HG02678 (cell line): ENCODE data around the gene AFAP1L1.
"Not testable (repeated sequence)": the region's sequence is repeated elsewhere in the genome, so short reads cannot be mapped to it uniquely, and the experiment has no call there.

Experiments used
- ATAC-seq: cut with Tn5 transposase; IDR thresholded peaks from one replicate; pipeline ENCODE4 v1.9.1; 2021; ENCODE audit warnings: mild to moderate bottlenecking, moderate library complexity; ENCODE audit not compliant: unreplicated experiment

AFAP1L1 gene

GRCh38 chr5:149260761-149261160, 10.9 kb upstream of the AFAP1L1 start:
- ATAC-seq, result no peak

GRCh38 chr5:149261246-149261645, 10.4 kb upstream of the AFAP1L1 start:
- ATAC-seq, result no peak

- no peak for ATAC-seq
Observed at GRCh38 chr5:149262315-149262714, 9.3 kb upstream of the AFAP1L1 start.

GRCh38 chr5:149264439-149265067, 7.1 kb upstream of the AFAP1L1 start:
- ATAC-seq, result peak; percentile 90

GRCh38 chr5:149265068-149265465, 6.6 kb upstream of the AFAP1L1 start:
- ATAC-seq, result no peak

- no peak for ATAC-seq
Observed at GRCh38 chr5:149265597-149265996, 6.1 kb upstream of the AFAP1L1 start.

GRCh38 chr5:149267241-149267973, 4.3 kb upstream of the AFAP1L1 start:
- ATAC-seq, result no peak

GRCh38 chr5:149268928-149269557, 2.6 kb upstream of the AFAP1L1 start:
- ATAC-seq, result peak; percentile 41

- no peak for ATAC-seq
Observed at GRCh38 chr5:149271195-149271715, 404 bp upstream of the AFAP1L1 start.

- ATAC-seq, result not testable (repeated sequence)
Observed at GRCh38 chr5:149272781-149273180, 1.1 kb downstream of the AFAP1L1 start.

- ATAC-seq, result no peak
Observed at GRCh38 chr5:149273237-149273636, 1.6 kb downstream of the AFAP1L1 start.

- no peak for ATAC-seq
Observed at GRCh38 chr5:149273950-149274349, 2.3 kb downstream of the AFAP1L1 start.

GRCh38 chr5:149274939-149275338, 3.3 kb downstream of the AFAP1L1 start:
- no peak for ATAC-seq

GRCh38 chr5:149277801-149278200, 6.1 kb downstream of the AFAP1L1 start:
- ATAC-seq, result no peak

GRCh38 chr5:149278451-149279210, 7.0 kb downstream of the AFAP1L1 start:
- no peak for ATAC-seq

GRCh38 chr5:149279661-149280060, 8.0 kb downstream of the AFAP1L1 start:
- no peak for ATAC-seq

GRCh38 chr5:149280124-149280523, 8.5 kb downstream of the AFAP1L1 start:
- no peak for ATAC-seq

GRCh38 chr5:149280802-149281201, 9.1 kb downstream of the AFAP1L1 start:
- ATAC-seq, result no peak

GRCh38 chr5:149282027-149282965, 10.6 kb downstream of the AFAP1L1 start:
- ATAC-seq, result no peak

GRCh38 chr5:149282966-149283332, 11.3 kb downstream of the AFAP1L1 start:
- ATAC-seq, result no peak
